HG03066 (cell line): ENCODE data around the gene SHMT1.

Source experiments
- ATAC-seq: cut with Tn5 transposase; IDR thresholded peaks from one replicate; pipeline ENCODE4 v1.9.1; 2021; ENCODE audit warnings: low read depth; ENCODE audit not compliant: unreplicated experiment

Gene SHMT1

GRCh38 chr17:18328643-18329204, 34.6 kb downstream of the SHMT1 start:
- no peak for ATAC-seq

GRCh38 chr17:18327556-18327955, 35.8 kb downstream of the SHMT1 start:
- ATAC-seq = no peak

- ATAC-seq = no peak
Measured at GRCh38 chr17:18327093-18327492, 36.3 kb downstream of the SHMT1 start.

- ATAC-seq = no peak
Measured at GRCh38 chr17:18326572-18326971, 36.8 kb downstream of the SHMT1 start.

GRCh38 chr17:18326039-18326438, 37.3 kb downstream of the SHMT1 start:
- no peak for ATAC-seq

- no peak for ATAC-seq
Measured at GRCh38 chr17:18324140-18325050, 39.0 kb downstream of the SHMT1 start.

GRCh38 chr17:18323507-18324139, 39.7 kb downstream of the SHMT1 start:
- ATAC-seq = no peak

GRCh38 chr17:18323007-18323406, 40.3 kb downstream of the SHMT1 start:
- no peak for ATAC-seq

GRCh38 chr17:18322522-18322921, 40.8 kb downstream of the SHMT1 start:
- ATAC-seq = no peak

- no peak for ATAC-seq
Measured at GRCh38 chr17:18321309-18321708, 42.0 kb downstream of the SHMT1 start.

- ATAC-seq = no peak
Measured at GRCh38 chr17:18320301-18320700, 43.0 kb downstream of the SHMT1 start.

- ATAC-seq = no peak
Measured at GRCh38 chr17:18319604-18320256, 43.6 kb downstream of the SHMT1 start.

- ATAC-seq = no peak
Measured at GRCh38 chr17:18318771-18319450, 44.4 kb downstream of the SHMT1 start.

- no peak for ATAC-seq
Measured at GRCh38 chr17:18318117-18318516, 45.2 kb downstream of the SHMT1 start.

- ATAC-seq = no peak
Measured at GRCh38 chr17:18315961-18316360, 47.4 kb downstream of the SHMT1 start.

GRCh38 chr17:18315562-18315922, 47.8 kb downstream of the SHMT1 start:
- no peak for ATAC-seq

GRCh38 chr17:18314731-18315561, 48.4 kb downstream of the SHMT1 start, which contains the start of the genes SMCR8 and TOP3A:
Gene SMCR8 (plus strand): TSS chr17:18315293. CDS start chr17:18315790, 497 bp downstream.
Gene TOP3A (minus strand): TSS chr17:18314994. CDS start chr17:18314778, 216 bp downstream.
- peak; percentile 89 for ATAC-seq

GRCh38 chr17:18314059-18314730, 49.2 kb downstream of the SHMT1 start:
- ATAC-seq = peak; percentile 1

- ATAC-seq = no peak
Measured at GRCh38 chr17:18309202-18309601, 54.1 kb downstream of the SHMT1 start.
